Measurements from ENCODE around the gene CASP8. TPM values are rescaled to one million over a fixed set of nuclear protein-coding genes. Genes with fewer than 3 reads are reported as not detected.

Gene CASP8
- total and polyA plus RNA-seq, 2 experiments from 2014 or later, result 11.7 to 20.8 TPM

- H3K4me2 ChIP-seq (ENCODE audit: unreplicated experiment), result peak overlapping the region; percentile 95
- H3K27ac ChIP-seq, result peak overlapping the region; percentile 97
- H3K4me3 ChIP-seq, result peak overlapping the region; percentile 92
- H3K9me2 ChIP-seq (ENCODE audit: insufficient read depth), result no peaks in the 10 kb centered on the region
- no peaks in the 10 kb centered on the region for H3K9me3 ChIP-seq (ENCODE audit: low read depth)
- peaks cover 18% of the 10 kb centered on the region for H3F3A ChIP-seq (ENCODE audit: insufficient read depth)
- H4K20me1 ChIP-seq (ENCODE audit: insufficient read depth), result no peaks in the 10 kb centered on the region
- H3K36me3 ChIP-seq (ENCODE audit: low read depth), result no peaks in the 10 kb centered on the region
- TF ChIP-seq EZH2phosphoT487 (IDR thresholded peaks at IDR 0.05; ENCODE audit: insufficient read depth, low read depth) (no peak), EZH2 (IDR thresholded peaks at IDR 0.05; ENCODE audit: insufficient read depth, poor library complexity, severe bottlenecking) (no peak)
- in situ Hi-C loops (cut with MboI), result no loop called here
- H3K79me2 ChIP-seq (ENCODE audit: insufficient read depth), result peaks cover 45% of the 10 kb centered on the region
- 0 to 1% methylated on average over 10 of the region's 10 CpGs for WGBS, 2 experiments (ENCODE audit: low coverage in 1 of 2, low lambda C conversion rate in 2 of 2, missing lambda C conversion rate in 2 of 2)
- H3K27me3 ChIP-seq (replicated peaks; ENCODE audit: insufficient read depth), result no peaks in the 10 kb centered on the region
- H2AFZ ChIP-seq, result peak overlapping the region; percentile 93
- peaks cover 22% of the 10 kb centered on the region for H3K4me1 ChIP-seq (ENCODE audit: insufficient read depth)
- peak; percentile 92 for DNase-seq
- H3K9ac ChIP-seq, result peak overlapping the region; percentile 94
Measured at GRCh38 chr2:201257956-201258665, 2.2 kb upstream of the CASP8 start.

DNA sequence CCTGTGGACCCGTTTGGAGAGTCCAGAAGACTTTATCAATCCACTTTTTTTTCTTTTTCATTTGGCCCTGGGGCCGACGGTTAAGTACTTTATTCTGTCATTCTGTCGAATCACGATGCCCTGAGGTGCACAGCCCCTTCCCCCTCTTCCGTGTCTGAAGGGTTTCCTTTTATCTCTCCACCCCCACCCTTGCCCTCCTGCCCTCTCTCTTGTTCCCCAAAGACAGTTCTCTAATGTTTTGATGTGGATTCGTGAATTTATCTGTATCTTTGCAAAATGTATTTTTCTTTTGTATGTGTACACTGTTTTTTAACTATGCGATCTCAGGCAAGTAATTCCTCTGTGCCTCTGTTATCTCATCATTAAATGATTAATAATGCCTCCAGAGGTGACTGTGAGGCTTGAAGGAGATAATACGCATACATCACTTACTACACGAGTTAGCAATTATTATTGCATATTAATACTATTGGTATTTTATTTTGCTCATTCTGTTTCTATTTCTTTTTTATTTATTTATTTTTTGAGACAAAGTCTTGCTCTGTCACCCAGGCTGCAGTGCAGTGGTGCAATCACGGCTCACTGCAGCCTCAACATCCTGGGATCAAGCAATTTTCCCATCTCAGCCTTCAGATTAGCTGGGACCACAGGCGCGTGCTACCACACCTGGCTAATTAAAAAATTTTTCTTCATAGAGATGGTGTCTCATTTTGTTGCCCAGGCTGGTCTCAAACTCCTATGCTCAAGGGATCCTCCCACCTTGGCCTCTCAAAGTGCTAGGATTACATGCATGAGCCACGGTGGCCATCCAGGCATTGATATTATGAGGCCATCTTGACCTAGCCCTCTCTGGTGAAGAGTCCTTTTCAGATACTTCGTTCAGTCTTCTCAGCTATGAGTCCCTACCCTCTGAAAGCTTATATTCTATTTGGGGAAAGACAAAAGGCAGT lies 1.4 kb upstream of the CASP8 start:
- Histone ChIP-seq H4K20me1 (ENCODE audit: insufficient read depth) (no peaks in the 10 kb centered on the region), H3K36me3 (ENCODE audit: low read depth) (no peaks in the 10 kb centered on the region), H3K9me2 (ENCODE audit: insufficient read depth) (no peaks in the 10 kb centered on the region), H3K4me3 (peak overlapping the region; percentile 92), H3F3A (ENCODE audit: insufficient read depth) (peaks cover 19% of the 10 kb centered on the region), H3K4me2 (ENCODE audit: unreplicated experiment) (peak overlapping the region; percentile 95), H3K9me3 (ENCODE audit: low read depth) (no peaks in the 10 kb centered on the region), H2AFZ (peak overlapping the region; percentile 93), H3K27ac (peak overlapping the region; percentile 97), H3K79me2 (ENCODE audit: insufficient read depth) (peaks cover 52% of the 10 kb centered on the region), H3K27me3 (replicated peaks; ENCODE audit: insufficient read depth) (no peaks in the 10 kb centered on the region), H3K9ac (peak overlapping the region; percentile 94), H3K4me1 (ENCODE audit: insufficient read depth) (peaks cover 30% of the 10 kb centered on the region)
- TF ChIP-seq EZH2phosphoT487 (IDR thresholded peaks at IDR 0.05; ENCODE audit: insufficient read depth, low read depth) (no peak), EZH2 (IDR thresholded peaks at IDR 0.05; ENCODE audit: insufficient read depth, poor library complexity, severe bottlenecking) (no peak)
- DNase-seq, result peak; percentile 20
- WGBS, 2 experiments (ENCODE audit: low coverage in 1 of 2, low lambda C conversion rate in 2 of 2, missing lambda C conversion rate in 2 of 2), result 27 to 29% methylated on average over 15 of the region's 15 CpGs
- in situ Hi-C loops (cut with MboI), result no loop called here

DNA sequence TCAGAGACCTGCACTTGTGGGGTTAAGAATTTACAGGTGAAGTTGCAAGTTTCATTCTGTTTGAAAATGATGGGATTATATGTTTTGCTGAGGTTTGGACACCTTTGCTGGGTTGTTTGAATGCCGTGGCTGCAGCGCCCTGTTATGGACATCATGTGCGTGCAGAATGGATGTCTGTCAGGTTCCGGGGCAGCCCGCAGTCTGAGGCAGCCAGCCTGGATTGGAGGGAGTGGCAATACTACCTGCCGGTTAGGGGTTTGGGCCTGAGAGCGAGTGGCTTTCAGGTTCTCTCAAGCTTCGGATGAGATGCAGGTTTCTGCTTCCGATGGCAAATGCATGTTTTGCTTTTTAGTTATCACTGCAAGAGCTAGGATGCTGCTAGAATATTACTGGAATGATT lies 1.1 kb downstream of the CASP8 start:
- Histone ChIP-seq H3K4me3 (no peak overlapping the region), H3K9me3 (ENCODE audit: low read depth) (no peaks in the 10 kb centered on the region), H3K9me2 (ENCODE audit: insufficient read depth) (no peaks in the 10 kb centered on the region), H3K27me3 (replicated peaks; ENCODE audit: insufficient read depth) (no peaks in the 10 kb centered on the region), H3K79me2 (ENCODE audit: insufficient read depth) (peaks cover 78% of the 10 kb centered on the region), H2AFZ (no peak overlapping the region), H4K20me1 (ENCODE audit: insufficient read depth) (no peaks in the 10 kb centered on the region), H3K36me3 (ENCODE audit: low read depth) (no peaks in the 10 kb centered on the region), H3K4me1 (ENCODE audit: insufficient read depth) (peaks cover 39% of the 10 kb centered on the region), H3K4me2 (ENCODE audit: unreplicated experiment) (peak overlapping the region; percentile 36), H3K9ac (no peak overlapping the region), H3K27ac (no peak overlapping the region), H3F3A (ENCODE audit: insufficient read depth) (peaks cover 25% of the 10 kb centered on the region)
- DNase-seq, result no peak
- 86 to 92% methylated on average over 9 of the region's 9 CpGs for WGBS, 2 experiments (ENCODE audit: low coverage in 1 of 2, low lambda C conversion rate in 2 of 2, missing lambda C conversion rate in 2 of 2)
- TF ChIP-seq EZH2 (IDR thresholded peaks at IDR 0.05; ENCODE audit: insufficient read depth, poor library complexity, severe bottlenecking), result no peak
- no peak for TF ChIP-seq EZH2phosphoT487 (IDR thresholded peaks at IDR 0.05; ENCODE audit: insufficient read depth, low read depth)
- in situ Hi-C loops (cut with MboI), result no loop called here

DNA sequence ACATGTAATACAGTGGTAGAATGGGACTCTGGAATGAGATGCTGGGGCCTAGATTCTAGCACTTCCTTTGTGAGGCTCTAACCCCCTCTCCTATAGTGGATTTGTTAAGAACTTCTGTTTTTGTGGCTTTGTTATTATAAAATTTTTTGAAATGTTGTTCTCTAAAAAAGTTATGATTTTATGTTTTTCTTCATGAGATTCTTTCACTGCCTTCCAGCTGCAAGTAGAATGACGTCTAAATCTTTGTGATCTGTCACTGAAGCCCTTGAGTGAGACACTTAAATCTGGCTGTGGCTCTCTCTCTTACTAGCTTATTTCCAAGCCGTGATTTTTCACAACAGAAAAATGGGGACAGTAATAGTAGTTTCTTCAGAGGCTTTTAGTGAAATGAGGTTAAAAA lies 1.6 kb downstream of the CASP8 start:
- no peaks in the 10 kb centered on the region for H4K20me1 ChIP-seq (ENCODE audit: insufficient read depth)
- no peaks in the 10 kb centered on the region for H3K9me2 ChIP-seq (ENCODE audit: insufficient read depth)
- no peaks in the 10 kb centered on the region for H3K27me3 ChIP-seq (replicated peaks; ENCODE audit: insufficient read depth)
- H3K79me2 ChIP-seq (ENCODE audit: insufficient read depth), result peaks cover 82% of the 10 kb centered on the region
- H3K9me3 ChIP-seq (ENCODE audit: low read depth), result no peaks in the 10 kb centered on the region
- H3K36me3 ChIP-seq (ENCODE audit: low read depth), result no peaks in the 10 kb centered on the region
- peaks cover 39% of the 10 kb centered on the region for H3K4me1 ChIP-seq (ENCODE audit: insufficient read depth)
- H3K9ac ChIP-seq, result no peak overlapping the region
- no peak overlapping the region for H2AFZ ChIP-seq
- DNase-seq, result no peak
- H3K27ac ChIP-seq, result no peak overlapping the region
- peaks cover 24% of the 10 kb centered on the region for H3F3A ChIP-seq (ENCODE audit: insufficient read depth)
- H3K4me3 ChIP-seq, result no peak overlapping the region
- H3K4me2 ChIP-seq (ENCODE audit: unreplicated experiment), result peak overlapping the region; percentile 36
- 58 to 67% methylated on average over 2 of the region's 2 CpGs for WGBS, 2 experiments (ENCODE audit: low coverage in 1 of 2, low lambda C conversion rate in 2 of 2, missing lambda C conversion rate in 2 of 2)
- TF ChIP-seq EZH2 (IDR thresholded peaks at IDR 0.05; ENCODE audit: insufficient read depth, poor library complexity, severe bottlenecking) (no peak), EZH2phosphoT487 (IDR thresholded peaks at IDR 0.05; ENCODE audit: insufficient read depth, low read depth) (no peak)
- in situ Hi-C loops (cut with MboI), result no loop called here

Measured in GM23248 (cell line).